ENCODE data around the gene UNC45B.
"Not testable (repeated sequence)": the region's sequence is repeated elsewhere in the genome, so short reads cannot be mapped to it uniquely, and the experiment has no call there.

UNC45B gene

DNA sequence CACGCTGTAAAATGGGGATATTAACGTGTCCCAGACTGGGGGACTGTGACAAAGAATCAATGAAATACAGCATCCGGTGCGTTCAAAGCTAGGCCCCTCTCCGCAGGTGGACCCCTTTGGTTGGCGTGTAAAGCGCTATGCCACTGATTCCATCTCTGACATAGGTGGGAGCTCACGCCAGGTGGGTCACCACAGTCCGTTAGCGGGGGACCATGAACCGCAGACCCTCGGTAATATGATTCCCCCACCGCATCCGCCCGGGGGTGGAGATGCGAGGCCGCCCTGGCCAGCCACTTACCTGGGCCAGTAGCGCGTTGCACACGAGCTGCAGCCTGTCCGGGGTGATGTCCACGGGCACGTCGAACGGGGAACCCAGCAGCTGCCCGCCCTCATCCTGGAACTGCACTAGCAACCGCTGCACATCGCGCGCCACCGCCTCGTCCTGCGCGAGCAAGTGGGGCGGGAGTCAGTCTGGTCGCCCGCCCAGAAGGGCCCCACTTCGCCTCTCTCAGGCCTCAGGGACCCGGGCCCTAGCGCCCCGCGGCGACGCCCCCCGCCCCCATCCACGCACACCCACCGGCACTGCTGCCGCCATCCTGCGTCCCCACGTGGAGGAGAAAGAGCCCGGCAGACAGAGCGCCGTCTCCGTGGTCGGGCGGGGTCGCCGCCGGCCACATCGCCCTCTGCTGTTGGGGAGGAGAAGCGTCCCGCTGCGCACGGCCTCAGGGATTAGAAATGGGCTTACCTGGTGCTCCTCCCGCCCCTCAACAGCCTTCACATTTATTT, 5.7 kb upstream of the UNC45B start, which contains the start of gene NLE1:
Gene NLE1 (minus strand): TSS at position 623 of the 786 bp plus-strand sequence. CDS start 28 bp downstream, at position 595.
- peak; percentile 79 to 81 for DNase-seq (ENCODE audit: low read depth in 2 of 2)

DNA sequence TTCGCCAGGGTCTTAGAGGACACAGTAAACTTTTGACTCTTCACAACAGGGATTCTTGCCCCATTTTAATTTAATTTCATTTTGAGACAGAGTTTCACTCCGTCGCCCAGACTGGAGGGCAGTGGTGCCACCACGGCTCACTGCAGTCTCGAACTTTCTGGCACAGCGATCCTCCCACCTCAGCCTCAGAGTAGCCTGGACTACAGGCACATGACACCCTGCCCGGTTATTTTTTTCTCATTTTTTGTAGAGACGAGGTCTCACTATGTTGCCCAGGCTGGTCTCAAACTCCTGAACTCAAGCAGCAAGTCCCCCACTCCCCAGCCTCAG, 5.2 kb upstream of the UNC45B start:
- no peak for DNase-seq (ENCODE audit: low read depth in 2 of 2)

GRCh38 chr17:35144840-35145239, 2.8 kb upstream of the UNC45B start:
- DNase-seq (ENCODE audit: low read depth in 2 of 2), result no peak

- DNase-seq (ENCODE audit: low read depth in 2 of 2), result no peak
Observed at GRCh38 chr17:35146214-35146833, 1.3 kb upstream of the UNC45B start.

GRCh38 chr17:35148144-35148543, 527 bp downstream of the UNC45B start:
- DNase-seq (ENCODE audit: low read depth in 2 of 2), result no peak

- no peak for DNase-seq (ENCODE audit: low read depth in 2 of 2)
Observed at GRCh38 chr17:35149941-35150340, 2.3 kb downstream of the UNC45B start.

DNA sequence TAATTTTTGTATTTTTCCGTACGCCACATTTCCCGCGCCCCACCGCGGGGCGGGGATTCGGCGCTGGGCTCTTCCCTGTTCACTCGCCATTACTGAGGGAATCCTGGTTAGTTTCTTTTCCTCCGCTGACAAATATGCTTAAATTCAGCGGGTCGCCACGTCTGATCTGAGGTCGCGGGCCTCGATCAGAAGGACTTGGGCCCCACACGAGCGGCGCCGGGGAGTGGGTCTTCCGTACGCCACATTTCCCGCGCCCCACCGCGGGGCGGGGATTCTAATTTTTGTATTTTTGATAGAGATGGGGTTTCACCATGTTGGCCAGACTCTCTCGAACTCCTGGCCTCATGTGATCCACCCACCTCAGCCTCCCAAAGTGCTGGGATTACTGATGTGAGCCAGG, 3.5 kb downstream of the UNC45B start:
- not testable (repeated sequence) for DNase-seq (ENCODE audit: low read depth in 2 of 2)

DNA sequence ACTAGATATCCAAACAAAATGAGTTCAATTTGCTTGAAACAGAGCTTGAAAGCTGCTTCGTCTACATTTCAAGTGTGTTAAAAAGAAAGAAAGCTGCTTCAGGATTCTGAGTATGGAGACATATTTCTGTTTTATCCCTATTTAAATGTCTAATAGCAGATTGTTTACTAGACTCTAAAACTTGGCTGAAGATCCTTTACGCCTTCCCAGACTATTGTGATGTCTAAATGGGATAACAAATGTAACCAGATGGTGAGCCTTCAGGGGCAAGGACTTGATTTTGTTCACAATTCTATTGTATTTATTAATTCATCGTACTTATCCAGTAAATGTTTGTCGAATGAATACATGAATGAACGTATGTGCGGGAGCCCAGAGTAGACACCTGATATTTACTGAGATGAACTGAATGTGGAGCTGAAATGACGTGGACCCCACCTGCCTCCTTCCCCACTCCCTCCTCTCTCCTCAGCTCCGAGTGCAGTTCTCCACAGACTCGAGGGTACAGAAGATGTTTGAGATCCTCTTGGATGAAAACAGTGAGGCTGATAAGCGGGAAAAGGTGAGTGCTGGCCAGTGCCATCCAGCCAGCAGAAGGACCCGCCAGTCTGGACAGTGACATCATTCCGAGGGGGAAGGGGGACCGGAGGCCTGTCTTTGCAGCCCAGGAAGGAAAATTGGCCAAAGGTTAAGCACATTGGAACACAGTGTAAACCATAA, 5.0 kb downstream of the UNC45B start:
- no peak for DNase-seq (ENCODE audit: low read depth in 2 of 2)

GRCh38 chr17:35154196-35155165, 6.9 kb downstream of the UNC45B start:
- no peak for DNase-seq (ENCODE audit: low read depth in 2 of 2)

- no peak for DNase-seq (ENCODE audit: low read depth in 2 of 2)
Observed at GRCh38 chr17:35155246-35155645, 7.6 kb downstream of the UNC45B start.

GRCh38 chr17:35159940-35160339, 12.3 kb downstream of the UNC45B start:
- DNase-seq (ENCODE audit: low read depth in 2 of 2), result no peak

DNA sequence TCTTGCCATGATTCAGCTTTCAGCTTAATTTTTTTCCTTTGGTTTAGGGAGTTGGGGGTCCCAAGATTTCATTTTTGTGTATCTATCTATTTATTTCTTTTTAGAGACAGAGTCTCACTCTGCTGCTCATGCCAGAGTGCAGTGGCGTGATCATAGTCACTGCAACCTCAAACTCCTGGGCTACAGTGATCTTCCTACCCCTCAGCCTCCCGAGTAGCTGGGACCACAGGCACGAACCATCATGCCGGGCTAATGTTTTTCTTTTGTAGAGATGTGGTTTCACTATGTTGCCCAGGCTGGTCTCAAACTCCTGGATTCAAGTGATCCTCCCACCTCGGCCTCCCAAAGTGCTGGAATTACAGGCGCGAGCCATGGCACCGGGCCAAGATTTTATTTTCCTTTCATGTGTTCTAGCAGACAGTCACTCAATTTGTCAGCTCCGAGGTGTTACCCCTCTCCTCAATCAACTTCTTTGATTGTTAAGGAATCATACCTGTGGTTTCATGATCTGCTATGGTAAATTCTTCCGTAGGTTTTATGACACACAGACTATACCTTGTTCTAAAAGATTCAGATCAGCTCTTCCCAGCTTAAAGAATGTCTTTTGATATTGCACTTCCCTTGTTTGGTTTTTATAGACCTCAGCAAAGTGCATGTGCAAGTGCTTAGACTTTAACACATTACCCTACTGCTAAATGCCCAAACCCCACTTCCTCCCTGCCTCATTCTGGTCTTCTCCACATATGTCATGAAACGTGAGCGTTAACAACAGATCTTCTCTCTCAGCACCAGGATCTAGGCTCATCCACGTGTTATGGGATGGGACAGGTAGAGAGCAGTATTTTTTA, 13.0 kb downstream of the UNC45B start:
- no peak for DNase-seq (ENCODE audit: low read depth in 2 of 2)

GRCh38 chr17:35161281-35161761, 13.7 kb downstream of the UNC45B start:
- no peak for DNase-seq (ENCODE audit: low read depth in 2 of 2)

DNA sequence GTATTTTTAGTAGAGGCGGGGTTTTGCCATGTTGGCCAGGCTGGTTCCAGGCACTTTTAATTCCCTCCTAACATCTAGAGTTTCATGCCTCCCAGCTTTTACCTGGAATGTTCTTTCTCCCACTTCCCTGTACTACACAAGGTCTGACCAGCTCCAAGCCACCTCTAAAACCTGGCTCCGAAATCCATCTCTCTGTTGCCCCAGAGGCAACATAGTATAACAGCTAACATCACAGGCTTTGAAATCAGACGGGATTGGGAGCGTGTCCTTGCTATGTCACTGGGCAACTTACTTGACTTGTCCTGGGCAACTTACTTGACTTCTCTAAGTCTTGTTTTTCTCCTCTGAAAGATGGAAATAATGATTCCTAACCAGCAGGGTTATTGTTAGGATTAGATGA, 15.1 kb downstream of the UNC45B start:
- no peak for DNase-seq (ENCODE audit: low read depth in 2 of 2)

GRCh38 chr17:35163886-35164285, 16.3 kb downstream of the UNC45B start:
- no peak for DNase-seq (ENCODE audit: low read depth in 2 of 2)

DNA sequence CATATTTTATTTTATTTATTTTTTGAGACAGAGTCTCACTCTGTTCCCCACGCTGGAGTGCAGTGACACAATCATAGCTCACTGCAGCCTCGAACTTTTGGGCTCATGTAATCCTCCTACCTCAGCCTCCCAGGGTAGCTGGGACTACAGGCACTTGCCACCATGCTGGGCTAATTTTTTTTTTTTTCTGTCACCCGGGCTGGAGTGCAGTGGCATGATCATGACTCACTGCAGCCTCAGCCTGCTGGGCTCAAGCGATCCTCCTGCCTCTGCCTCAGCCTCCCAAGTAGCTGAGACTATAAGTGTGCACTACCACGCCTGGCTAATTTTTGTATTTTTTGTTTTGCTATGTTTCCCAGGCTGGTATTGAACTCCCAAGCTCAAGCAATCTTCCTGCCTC, 17.1 kb downstream of the UNC45B start:
- no peak for DNase-seq (ENCODE audit: low read depth in 2 of 2)

DNA sequence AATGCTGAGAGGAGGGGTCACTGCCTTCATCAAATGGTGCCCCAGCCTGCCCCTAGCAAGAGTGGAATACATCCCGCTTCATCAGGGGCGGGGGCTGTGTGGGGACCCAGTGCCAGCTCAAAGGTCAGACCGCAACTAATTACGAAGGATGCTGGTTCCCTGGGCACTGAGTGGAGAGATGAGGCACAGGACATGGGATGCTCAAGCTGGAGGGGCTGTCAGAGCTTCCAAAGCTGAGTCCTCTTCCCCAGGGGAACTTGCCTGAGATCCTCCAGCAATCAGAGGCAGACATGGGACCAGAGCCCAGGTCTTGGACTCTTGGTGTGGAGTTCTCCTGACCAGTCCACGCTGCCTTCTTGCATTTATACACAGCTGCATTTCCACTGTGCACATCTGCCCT, 18.9 kb downstream of the UNC45B start:
- DNase-seq (ENCODE audit: low read depth in 2 of 2), result no peak

DNA sequence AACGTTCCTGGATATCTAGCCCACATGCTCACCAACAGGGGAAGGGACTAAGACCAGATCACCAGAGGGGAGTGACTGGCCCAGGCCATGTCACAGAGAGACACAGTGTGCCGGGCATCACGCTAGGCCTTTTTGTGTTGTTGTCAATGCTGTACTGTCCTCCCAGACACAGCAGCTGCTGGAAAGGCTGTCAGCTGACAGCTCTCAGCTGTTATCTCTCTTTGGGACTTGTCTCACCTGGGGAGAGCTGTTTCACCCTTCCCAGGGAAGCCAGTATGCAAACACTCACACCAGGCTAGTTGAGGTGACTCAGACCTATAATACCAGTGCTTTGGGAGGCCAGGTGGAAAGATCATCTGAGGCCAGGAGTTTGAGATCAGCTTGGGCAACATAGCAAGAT, 19.4 kb downstream of the UNC45B start:
- no peak for DNase-seq (ENCODE audit: low read depth in 2 of 2)

- no peak for DNase-seq (ENCODE audit: low read depth in 2 of 2)
Observed at GRCh38 chr17:35167666-35168065, 20.0 kb downstream of the UNC45B start.

GRCh38 chr17:35169835-35170363, 22.3 kb downstream of the UNC45B start:
- DNase-seq (ENCODE audit: low read depth in 2 of 2), result no peak

All from activated CD8-positive, alpha-beta memory T cell treated with anti-CD3 and anti-CD28 coated beads for 4 hours (primary cell).